Astrocyte of the cerebellum (primary cell): ENCODE data around the gene CISTR.

Experiments
- DNase-seq: peaks from one replicate; pipeline ENCODE4 v3.0.0-alpha.2; 2011; ENCODE audit warnings: low read depth
- H3K4me3 ChIP-seq: 2 replicates; pipeline ENCODE4 v1.5.1; 2011; ENCODE audit warnings: mild to moderate bottlenecking, low read depth, low read length, moderate library complexity
- CTCF ChIP-seq: IDR thresholded peaks from 2 replicates; pipeline ENCODE4 v1.5.1; 2012; ENCODE audit warnings: low read length, low read depth, moderate library complexity, mild to moderate bottlenecking; ENCODE audit errors: missing control alignments
- in situ Hi-C: cut with HindIII; loops from 2 replicates; pipeline ENCODE4 v1.10.0; 2017; ENCODE audit warnings: low sequenced_read_pairs

The CISTR gene

GRCh38 chr12:53717319-53717718, 34.5 kb downstream of the CISTR start:
- H3K4me3 ChIP-seq = no peak overlapping the region
- in situ Hi-C loops = no loop called here
- TF ChIP-seq CTCF = no peak
- no peak for DNase-seq

GRCh38 chr12:53714004-53714403, 37.8 kb downstream of the CISTR start:
- in situ Hi-C loops = no loop called here
- no peak for DNase-seq
- no peak overlapping the region for H3K4me3 ChIP-seq
- TF ChIP-seq CTCF = no peak

- TF ChIP-seq CTCF = no peak
- in situ Hi-C loops = no loop called here
- H3K4me3 ChIP-seq = no peak overlapping the region
- no peak for DNase-seq
Observed at GRCh38 chr12:53713516-53713915, 38.3 kb downstream of the CISTR start.

- in situ Hi-C loops = no loop called here
- H3K4me3 ChIP-seq = no peak overlapping the region
- no peak for DNase-seq
- TF ChIP-seq CTCF = no peak
Observed at GRCh38 chr12:53712059-53712643, 39.6 kb downstream of the CISTR start.

- no peak for TF ChIP-seq CTCF
- in situ Hi-C loops = no loop called here
- no peak overlapping the region for H3K4me3 ChIP-seq
- DNase-seq = no peak
Observed at GRCh38 chr12:53710091-53710490, 41.7 kb downstream of the CISTR start.

- no peak for TF ChIP-seq CTCF
- in situ Hi-C loops = no loop called here
- DNase-seq = no peak
- no peak overlapping the region for H3K4me3 ChIP-seq
Observed at GRCh38 chr12:53709671-53710070, 42.1 kb downstream of the CISTR start.

- DNase-seq = no peak
- in situ Hi-C loops = no loop called here
- no peak for TF ChIP-seq CTCF
- H3K4me3 ChIP-seq = no peak overlapping the region
Observed at GRCh38 chr12:53706080-53706479, 45.7 kb downstream of the CISTR start.
